ENCODE data around the gene FNDC5. TPM values are rescaled to one million over a fixed set of nuclear protein-coding genes. Genes with fewer than 3 reads are reported as not detected.

Gene FNDC5
- total RNA-seq, 1 donor from 2014 or later: 9.6 TPM

- Mint-ChIP-seq H3K4me3 (peak overlapping the region; percentile 57), H3K9me3 (no peaks in the 10 kb centered on the region), H3K27me3 (ENCODE audit: insufficient read depth, low read depth) (peaks cover 49% of the 10 kb centered on the region), H3K27ac (no peak overlapping the region), H3K36me3 (no peaks in the 10 kb centered on the region), H3K4me1 (peaks cover 22% of the 10 kb centered on the region)
- H3K79me2 ChIP-seq (ENCODE audit: low read depth): no peaks in the 10 kb centered on the region
- H3K27me3 ChIP-seq: peaks cover 79% of the 10 kb centered on the region
- no peak overlapping the region for H2AFZ ChIP-seq (replicated peaks)
- H3F3A ChIP-seq (ENCODE audit: low read depth): peaks cover 17% of the 10 kb centered on the region
- H3K4me2 ChIP-seq: no peak overlapping the region
- H4K20me1 ChIP-seq (ENCODE audit: low read depth): peaks cover 52% of the 10 kb centered on the region
- DNase-seq (ENCODE audit: low spot score): no peak
- no peak overlapping the region for H3K9ac ChIP-seq
- TF ChIP-seq EZH2phosphoT487 (IDR thresholded peaks at IDR 0.05) (no peak), EZH2 (IDR thresholded peaks at IDR 0.05) (no peak), CTCF (IDR thresholded peaks at IDR 0.05) (no peak)
- no peaks in the 10 kb centered on the region for H3K9me3 ChIP-seq (ENCODE audit: low read depth)
- no peak overlapping the region for H3K27ac ChIP-seq
- H3K4me1 ChIP-seq: peaks cover 22% of the 10 kb centered on the region
- H3K4me3 ChIP-seq: no peak overlapping the region
- no peaks in the 10 kb centered on the region for H3K36me3 ChIP-seq
Observed at GRCh38 chr1:32889731-32890278, 19.1 kb upstream of the FNDC5 start.

GRCh38 chr1:32888677-32889420 lies 18.1 kb upstream of the FNDC5 start:
- H2AFZ ChIP-seq (replicated peaks): no peak overlapping the region
- Mint-ChIP-seq H3K9me3 (no peaks in the 10 kb centered on the region), H3K27me3 (ENCODE audit: insufficient read depth, low read depth) (peaks cover 55% of the 10 kb centered on the region), H3K27ac (no peak overlapping the region), H3K4me1 (peaks cover 21% of the 10 kb centered on the region), H3K4me3 (no peak overlapping the region), H3K36me3 (no peaks in the 10 kb centered on the region)
- H3K27me3 ChIP-seq: peaks cover 88% of the 10 kb centered on the region
- H4K20me1 ChIP-seq (ENCODE audit: low read depth): peaks cover 53% of the 10 kb centered on the region
- H3K4me1 ChIP-seq: peaks cover 12% of the 10 kb centered on the region
- H3K4me3 ChIP-seq: no peak overlapping the region
- H3K27ac ChIP-seq: no peak overlapping the region
- H3K9me3 ChIP-seq (ENCODE audit: low read depth): no peaks in the 10 kb centered on the region
- DNase-seq (ENCODE audit: low spot score): no peak
- no peaks in the 10 kb centered on the region for H3K36me3 ChIP-seq
- peaks cover 12% of the 10 kb centered on the region for H3F3A ChIP-seq (ENCODE audit: low read depth)
- no peak overlapping the region for H3K4me2 ChIP-seq
- H3K9ac ChIP-seq: no peak overlapping the region
- TF ChIP-seq EZH2phosphoT487 (IDR thresholded peaks at IDR 0.05) (no peak), CTCF (IDR thresholded peaks at IDR 0.05) (no peak), EZH2 (IDR thresholded peaks at IDR 0.05) (no peak)
- H3K79me2 ChIP-seq (ENCODE audit: low read depth): no peaks in the 10 kb centered on the region

- H3K27me3 Mint-ChIP-seq (ENCODE audit: insufficient read depth, low read depth): peaks cover 56% of the 10 kb centered on the region
- TF ChIP-seq CTCF (IDR thresholded peaks at IDR 0.05): no peak
- TF ChIP-seq EZH2 (IDR thresholded peaks at IDR 0.05): no peak
- no peak for TF ChIP-seq EZH2phosphoT487 (IDR thresholded peaks at IDR 0.05)
Observed at GRCh38 chr1:32888134-32888533, 17.4 kb upstream of the FNDC5 start.

More at GRCh38 chr1:32888134-32888533, 17.4 kb upstream of the FNDC5 start:
- no peak overlapping the region for H3K4me3 Mint-ChIP-seq
- DNase-seq (ENCODE audit: low spot score): no peak
- peaks cover 7% of the 10 kb centered on the region for H3F3A ChIP-seq (ENCODE audit: low read depth)
- no peaks in the 10 kb centered on the region for H3K79me2 ChIP-seq (ENCODE audit: low read depth)
- H3K9me3 Mint-ChIP-seq: no peaks in the 10 kb centered on the region
- H3K9me3 ChIP-seq (ENCODE audit: low read depth): no peaks in the 10 kb centered on the region
- peaks cover 10% of the 10 kb centered on the region for H3K4me1 ChIP-seq
- no peak overlapping the region for H3K9ac ChIP-seq
- H3K27ac ChIP-seq: no peak overlapping the region
- H4K20me1 ChIP-seq (ENCODE audit: low read depth): peaks cover 53% of the 10 kb centered on the region
- H2AFZ ChIP-seq (replicated peaks): no peak overlapping the region
- H3K4me1 Mint-ChIP-seq: peaks cover 21% of the 10 kb centered on the region
- H3K4me2 ChIP-seq: no peak overlapping the region
- no peak overlapping the region for H3K4me3 ChIP-seq
- H3K27me3 ChIP-seq: peaks cover 87% of the 10 kb centered on the region
- no peak overlapping the region for H3K27ac Mint-ChIP-seq
- H3K36me3 Mint-ChIP-seq: no peaks in the 10 kb centered on the region
- no peaks in the 10 kb centered on the region for H3K36me3 ChIP-seq
